GM12872 (cell line): ENCODE data around the gene DNAJB14.

Source experiments
- TF ChIP-seq, protein P1 (sequence below): IDR thresholded peaks from 3 replicates; pipeline ENCODE4 v1.5.1; 2011; ENCODE audit warnings: low read depth, mild to moderate bottlenecking, low read length, moderate library complexity; ENCODE audit not compliant: insufficient read depth

The DNAJB14 gene

DNA sequence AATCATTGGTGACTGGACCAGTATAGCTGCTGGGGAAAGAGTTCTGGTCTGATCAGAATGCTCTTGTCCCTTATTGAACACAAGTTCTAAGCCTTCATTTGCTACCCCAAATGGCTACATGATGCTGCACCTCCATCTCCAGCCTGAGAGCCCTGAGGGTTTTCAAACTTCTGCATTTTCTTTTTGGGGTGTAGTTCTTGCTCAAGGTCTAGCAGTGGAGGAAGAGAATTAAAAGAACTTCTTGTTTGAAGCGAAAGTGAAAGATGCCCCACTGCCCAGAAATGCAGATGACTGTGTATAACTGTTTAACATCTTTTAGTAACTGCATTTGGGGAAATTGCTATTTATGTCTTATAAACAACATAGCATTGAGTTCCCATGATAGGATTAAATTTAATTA, 90.7 kb downstream of the DNAJB14 start:
- TF ChIP-seq, protein P1, sequence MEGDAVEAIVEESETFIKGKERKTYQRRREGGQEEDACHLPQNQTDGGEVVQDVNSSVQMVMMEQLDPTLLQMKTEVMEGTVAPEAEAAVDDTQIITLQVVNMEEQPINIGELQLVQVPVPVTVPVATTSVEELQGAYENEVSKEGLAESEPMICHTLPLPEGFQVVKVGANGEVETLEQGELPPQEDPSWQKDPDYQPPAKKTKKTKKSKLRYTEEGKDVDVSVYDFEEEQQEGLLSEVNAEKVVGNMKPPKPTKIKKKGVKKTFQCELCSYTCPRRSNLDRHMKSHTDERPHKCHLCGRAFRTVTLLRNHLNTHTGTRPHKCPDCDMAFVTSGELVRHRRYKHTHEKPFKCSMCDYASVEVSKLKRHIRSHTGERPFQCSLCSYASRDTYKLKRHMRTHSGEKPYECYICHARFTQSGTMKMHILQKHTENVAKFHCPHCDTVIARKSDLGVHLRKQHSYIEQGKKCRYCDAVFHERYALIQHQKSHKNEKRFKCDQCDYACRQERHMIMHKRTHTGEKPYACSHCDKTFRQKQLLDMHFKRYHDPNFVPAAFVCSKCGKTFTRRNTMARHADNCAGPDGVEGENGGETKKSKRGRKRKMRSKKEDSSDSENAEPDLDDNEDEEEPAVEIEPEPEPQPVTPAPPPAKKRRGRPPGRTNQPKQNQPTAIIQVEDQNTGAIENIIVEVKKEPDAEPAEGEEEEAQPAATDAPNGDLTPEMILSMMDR = no peak

DNA sequence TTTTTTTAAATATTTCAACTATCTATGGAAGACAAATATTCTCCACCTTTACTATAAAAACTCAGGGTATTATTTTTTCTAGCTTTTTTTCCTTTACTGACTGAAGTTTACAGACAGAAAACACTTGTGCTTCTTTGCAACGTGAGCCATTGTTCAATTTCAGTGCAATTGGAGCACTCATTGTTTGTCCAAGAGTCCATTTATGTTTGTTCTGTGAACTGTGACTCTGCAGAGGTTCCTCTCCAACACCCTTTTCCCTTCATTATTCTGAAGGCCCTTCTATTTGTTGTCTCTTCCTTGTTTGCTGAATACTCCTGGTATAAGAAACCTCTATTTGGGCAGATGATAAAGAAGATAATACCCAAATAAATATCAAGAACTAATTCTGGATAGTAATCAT, 92.4 kb downstream of the DNAJB14 start:
- TF ChIP-seq, protein P1 = no peak

DNA sequence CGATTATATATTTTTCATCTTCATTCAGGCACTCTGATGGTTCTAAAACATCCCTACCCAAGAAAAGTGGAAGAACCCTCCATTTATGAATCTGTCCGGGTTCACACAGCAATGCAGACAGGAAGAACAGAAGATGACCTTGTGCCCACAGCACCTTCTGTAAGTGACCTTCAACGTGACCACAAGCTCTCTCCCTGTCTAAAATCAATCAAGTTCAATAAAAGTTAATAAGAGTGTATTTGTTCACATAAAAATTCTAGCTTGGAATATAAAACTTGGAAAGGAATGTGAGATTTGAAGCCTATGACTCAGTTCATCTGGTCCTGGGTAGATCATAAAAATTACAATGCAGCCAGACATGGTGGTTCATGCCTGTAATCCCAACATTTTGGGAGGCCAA, 93.2 kb downstream of the DNAJB14 start:
- TF ChIP-seq, protein P1 = no peak

DNA sequence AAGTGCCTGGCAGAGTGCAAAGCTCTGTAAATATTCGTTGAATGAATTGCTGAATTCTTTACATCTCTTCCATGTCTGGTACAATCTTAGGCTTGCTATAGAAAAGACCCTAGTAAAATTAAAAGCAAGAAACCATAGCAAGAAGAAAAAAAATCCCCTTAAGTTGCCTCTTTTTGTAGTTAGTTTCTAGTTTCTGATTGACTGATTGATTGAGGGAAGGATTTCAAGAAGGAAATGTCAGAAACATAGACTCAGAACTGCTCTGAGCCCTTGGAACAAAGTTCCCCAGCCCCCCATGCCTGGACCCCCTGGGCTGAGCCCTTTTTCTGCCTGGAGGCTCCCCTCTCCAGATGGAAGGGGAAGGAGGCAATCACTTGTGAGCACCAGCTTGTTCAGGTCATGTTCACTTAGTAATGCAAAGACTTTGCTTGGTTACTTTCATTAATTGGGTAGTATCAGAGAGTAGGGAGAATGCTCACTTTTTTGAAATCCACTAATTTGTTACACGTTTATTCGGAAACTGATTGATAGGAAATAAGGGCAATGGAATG, 94.1 kb downstream of the DNAJB14 start:
- TF ChIP-seq, protein P1 = no peak

DNA sequence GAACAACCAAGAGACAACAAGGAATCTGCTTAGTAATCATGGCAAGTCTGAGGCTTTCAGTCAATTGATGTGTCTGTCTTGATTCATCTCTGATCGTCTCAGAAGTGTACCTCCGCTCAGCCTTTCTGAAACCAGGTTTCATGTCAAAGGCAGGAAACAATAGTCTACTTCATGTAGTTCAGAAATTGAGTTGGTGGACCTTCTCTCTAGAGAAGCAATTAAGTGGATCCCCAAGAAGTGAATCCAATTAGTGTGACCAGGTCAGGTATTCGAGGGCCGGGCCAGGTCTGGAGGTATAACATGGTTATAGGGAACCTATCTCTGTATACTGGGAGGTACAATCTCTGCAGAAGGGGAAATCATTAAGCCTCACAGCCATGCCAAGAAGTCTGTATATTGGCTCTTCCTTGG, 97.8 kb downstream of the DNAJB14 start:
- TF ChIP-seq, protein P1 = no peak

DNA sequence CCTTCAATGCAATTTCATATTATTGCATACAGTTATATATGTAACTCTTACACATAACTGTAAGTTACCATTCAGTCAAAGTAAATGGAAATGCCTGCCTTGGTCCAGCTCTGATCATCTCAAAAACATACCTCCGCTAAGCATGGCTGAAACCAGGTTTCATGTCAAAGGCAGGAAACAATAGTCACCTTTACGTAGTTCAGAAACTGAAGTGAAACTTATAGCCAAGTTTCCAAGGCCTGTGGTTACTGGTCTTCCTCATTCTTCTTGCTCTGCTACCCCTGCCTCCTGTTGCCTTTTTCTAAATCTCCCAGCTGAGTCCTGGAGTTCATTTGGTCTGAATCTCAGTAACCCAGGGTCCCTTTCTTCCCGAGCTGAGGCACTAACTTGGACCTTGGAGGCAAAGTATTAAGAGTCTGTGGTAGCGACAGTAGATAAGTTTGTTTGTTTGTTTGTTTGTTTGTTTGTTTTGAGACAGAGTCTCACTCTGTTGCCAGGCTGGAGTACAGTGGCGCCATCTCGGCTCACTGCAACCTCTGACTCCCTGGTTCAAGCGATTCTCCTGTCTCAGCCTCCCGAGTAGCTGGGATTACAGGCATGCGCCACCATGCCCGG, 98.9 kb downstream of the DNAJB14 start:
- TF ChIP-seq, protein P1 = no peak

DNA sequence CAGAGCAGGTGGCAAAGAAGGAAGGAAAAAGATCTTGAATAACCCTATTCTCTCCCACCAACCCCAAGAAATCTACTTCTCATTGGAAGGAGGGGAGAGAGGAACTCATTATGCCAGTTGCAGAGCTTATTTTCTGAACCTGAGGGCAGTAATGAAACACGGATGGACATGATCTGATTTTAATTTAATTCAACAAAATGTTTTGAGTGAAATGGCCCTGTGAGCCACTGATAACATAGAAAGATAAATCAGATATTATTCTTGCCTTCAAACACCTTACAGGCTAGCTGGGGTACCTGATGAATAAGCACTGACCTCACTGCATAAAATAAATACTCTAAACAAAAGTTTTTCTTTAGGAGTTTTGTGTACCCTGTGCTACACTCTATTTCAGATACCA, 99.5 kb downstream of the DNAJB14 start:
- TF ChIP-seq, protein P1 = no peak
